HEK293 (cell line): ENCODE measurements around the gene IRF2BPL.

Source experiments
- CTCF ChIA-PET: fragments of 350-600 bp; formaldehyde crosslinking; extraction: SDS; loops from one replicate; lab custom pipeline; 2021; ENCODE audit warnings: antibody characterized with exemption; lab: Yijun Ruan, JAX
- POLR2A ChIA-PET: fragments of 300-600 bp; formaldehyde crosslinking; extraction: SDS; loops from one replicate; lab custom pipeline; 2020; ENCODE audit warnings: antibody characterized with exemption, inconsistent platforms; lab: Yijun Ruan, JAX
- H3K27ac ChIP-seq: fragments of 200-500 bp; sonication (Bioruptor generic); 2 replicates; pipeline ENCODE4 v1.5.1; 2014; ENCODE audit warnings: low read depth, low read length, control low read depth, inconsistent platforms; ENCODE audit errors: extremely low read depth
- H3K36me3 ChIP-seq, 2 experiments: fragments of 200-500 bp in 1 of 2; sonication (Bioruptor generic) in 1 of 2; 1 replicate in 1 of 2; 2 replicates in 1 of 2; pipeline ENCODE4 v1.5.1; 2014 to 2017; ENCODE audit warnings: inconsistent platforms in 2 of 2, low read length in 2 of 2; ENCODE audit not compliant: control insufficient read depth in 2 of 2, insufficient read depth in 1 of 2
- H3K4me1 ChIP-seq: fragments of 200-500 bp; sonication (Bioruptor generic); 2 replicates; pipeline ENCODE4 v1.5.1; 2014; ENCODE audit warnings: mild to moderate bottlenecking, low read length, inconsistent platforms; ENCODE audit not compliant: control insufficient read depth, insufficient read depth
- H3K4me3 ChIP-seq: 2 replicates; pipeline ENCODE4 v1.5.1; 2011; ENCODE audit warnings: low read depth, mild to moderate bottlenecking, control low read depth, low read length, moderate library complexity
- H3K9me3 ChIP-seq: fragments of 200-500 bp; sonication (Bioruptor generic); 2 replicates; pipeline ENCODE4 v1.5.1; 2014; ENCODE audit warnings: low read depth, low read length, inconsistent platforms; ENCODE audit not compliant: control insufficient read depth, insufficient read depth
- EGR2 ChIP-seq: fragments of 450-650 bp; formaldehyde crosslinking; IDR thresholded peaks from 2 replicates; pipeline ENCODE4 v1.5.1; 2016; ENCODE audit warnings: low read depth, missing biosample characterization, missing genetic modification characterization
- YY1 ChIP-seq: fragments of 450-650 bp; formaldehyde crosslinking; IDR thresholded peaks from 2 replicates; pipeline ENCODE4 v1.5.1; 2018; ENCODE audit warnings: missing biosample characterization, missing genetic modification characterization
- ZFHX2 ChIP-seq: fragments of 450-650 bp; formaldehyde crosslinking; conservative IDR thresholded peaks from 2 replicates; pipeline ENCODE4 v1.5.1; 2016; ENCODE audit warnings: missing biosample characterization, missing genetic modification characterization
- ZNF112 ChIP-seq: fragments of 450-650 bp; formaldehyde crosslinking; IDR thresholded peaks from 2 replicates; pipeline ENCODE4 v1.5.0; 2017; ENCODE audit warnings: missing biosample characterization, missing genetic modification characterization
- ZNF184 ChIP-seq: fragments of 450-650 bp; IDR thresholded peaks from 2 replicates; pipeline ENCODE4 v1.5.1; 2018; ENCODE audit warnings: missing biosample characterization, mild to moderate bottlenecking, missing genetic modification characterization
- ZNF266 ChIP-seq: fragments of 450-650 bp; formaldehyde crosslinking; IDR thresholded peaks from 2 replicates; pipeline ENCODE4 v1.5.1; 2016; ENCODE audit warnings: missing biosample characterization, missing genetic modification characterization, low read depth
- ZNF302 ChIP-seq: fragments of 450-650 bp; formaldehyde crosslinking; IDR thresholded peaks from 2 replicates; pipeline ENCODE4 v1.5.1; 2016; ENCODE audit warnings: missing biosample characterization, missing genetic modification characterization, low read depth
- ZNF366 ChIP-seq: fragments of 450-650 bp; formaldehyde crosslinking; conservative IDR thresholded peaks from 2 replicates; pipeline ENCODE4 v1.5.1; 2016; ENCODE audit warnings: missing biosample characterization, missing genetic modification characterization
- ZNF423 ChIP-seq: fragments of 450-650 bp; formaldehyde crosslinking; IDR thresholded peaks from 2 replicates; pipeline ENCODE4 v1.5.1; 2016; ENCODE audit warnings: missing biosample characterization, missing genetic modification characterization
- ZNF433 ChIP-seq: fragments of 450-650 bp; formaldehyde crosslinking; IDR thresholded peaks from 2 replicates; pipeline ENCODE4 v1.5.1; 2016; ENCODE audit warnings: missing biosample characterization, missing genetic modification characterization, low read depth

IRF2BPL gene

DNA sequence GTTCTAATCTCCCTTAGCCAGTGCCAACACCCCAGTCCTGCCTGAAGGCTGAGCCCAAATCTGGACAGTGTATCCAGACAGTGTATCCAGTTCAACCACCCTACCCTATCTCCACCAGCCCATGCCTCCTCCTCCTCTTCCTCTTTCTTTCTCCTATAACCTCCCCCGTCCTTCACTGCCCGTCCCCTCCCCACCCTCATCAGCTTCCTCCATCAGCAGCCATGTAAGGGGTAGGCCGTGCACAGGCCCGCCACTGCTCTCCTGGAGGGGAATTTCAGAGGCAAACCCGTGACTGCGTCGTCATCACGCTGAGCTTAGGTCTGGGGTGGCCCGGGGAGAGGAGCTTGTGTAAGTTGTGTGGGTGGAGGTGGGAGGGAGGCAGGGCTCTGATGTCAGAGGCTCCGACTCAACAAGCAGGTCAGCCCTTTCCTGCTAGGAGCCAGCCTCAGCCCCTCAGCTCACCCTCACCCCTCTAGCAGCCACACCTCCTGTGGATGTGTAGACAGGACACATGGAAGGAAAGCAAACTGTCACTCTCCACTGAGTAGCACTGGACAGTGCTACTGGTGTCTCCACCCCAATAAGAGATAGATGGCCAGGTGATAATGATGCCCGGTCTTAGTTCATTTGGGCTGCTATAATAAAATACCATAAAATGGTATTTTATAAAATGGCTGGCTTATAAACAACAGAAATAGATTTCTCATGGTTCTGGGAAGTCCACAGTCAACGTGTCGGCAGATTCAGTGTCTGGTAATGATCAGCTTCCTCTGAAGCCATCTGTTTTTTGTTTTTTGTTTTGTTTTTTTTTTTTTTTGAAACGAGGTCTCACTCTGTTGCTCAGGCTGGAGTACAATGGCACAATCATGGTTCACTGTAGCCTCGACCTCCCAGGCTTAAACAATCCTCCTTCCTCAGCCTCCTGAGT, 50.5 kb downstream of the IRF2BPL start (continued):
- TF ChIP-seq EGR2, result peak; percentile 79

DNA sequence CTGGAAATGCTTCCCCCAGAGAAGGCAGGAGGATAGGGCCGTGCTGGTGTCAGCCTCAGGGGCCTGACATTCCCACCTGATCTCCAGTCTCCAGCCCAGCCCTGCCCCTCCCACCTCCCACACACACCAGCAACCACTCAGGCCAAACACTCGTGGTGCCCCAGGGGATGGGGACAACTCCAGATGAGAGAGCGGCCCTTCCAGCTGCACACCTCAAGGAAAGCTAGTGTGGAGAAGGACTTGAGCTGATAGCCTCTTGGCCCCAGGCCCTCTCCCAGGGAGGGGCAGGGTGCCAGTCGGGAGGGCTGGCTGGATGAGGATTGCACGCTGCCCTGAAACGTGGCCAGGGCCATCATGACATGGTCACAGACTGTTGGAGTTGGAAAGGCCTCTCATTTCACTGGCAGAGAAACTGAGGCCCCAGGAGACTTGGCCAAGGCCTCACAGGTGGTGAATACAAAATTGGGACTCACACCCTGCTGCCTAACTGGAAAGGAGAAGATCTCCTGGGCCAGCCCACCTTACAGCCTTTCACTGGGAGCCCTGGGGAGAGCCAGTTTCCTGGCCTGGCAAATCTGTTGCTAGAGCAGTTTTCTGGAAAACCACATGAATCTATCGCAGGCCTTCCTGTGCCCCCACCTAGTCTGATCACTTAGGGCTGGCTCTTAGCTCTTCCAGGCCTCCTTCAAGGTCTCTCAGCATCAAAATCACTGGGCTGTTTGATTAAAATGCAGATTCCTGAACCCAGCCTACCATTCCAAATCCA, 52.1 kb downstream of the IRF2BPL start:
- Histone ChIP-seq H3K4me1 (no peaks in the 10 kb centered on the region), H3K27ac (no peak overlapping the region), H3K9me3 (no peaks in the 10 kb centered on the region), H3K4me3 (no peak overlapping the region), H3K36me3 (no peaks in the 10 kb centered on the region)
- CTCF ChIA-PET, result interaction anchor here (0.5 to 0.8 kb wide), 2 partner anchors 53 to 59 kb away, joined by 3 to 4 read pairs; no protein-coding TSS in a partner anchor
- POLR2A ChIA-PET, result no interaction called here
- TF ChIP-seq ZNF266 (tag by site-specific recombination) (no peak), ZNF423 (tag by site-specific recombination) (no peak), ZFHX2 (tag by site-specific recombination) (peak; percentile 82), EGR2 (0 out of 2 replicates have a peak, but pooled peaks have one; percentile 11)

DNA sequence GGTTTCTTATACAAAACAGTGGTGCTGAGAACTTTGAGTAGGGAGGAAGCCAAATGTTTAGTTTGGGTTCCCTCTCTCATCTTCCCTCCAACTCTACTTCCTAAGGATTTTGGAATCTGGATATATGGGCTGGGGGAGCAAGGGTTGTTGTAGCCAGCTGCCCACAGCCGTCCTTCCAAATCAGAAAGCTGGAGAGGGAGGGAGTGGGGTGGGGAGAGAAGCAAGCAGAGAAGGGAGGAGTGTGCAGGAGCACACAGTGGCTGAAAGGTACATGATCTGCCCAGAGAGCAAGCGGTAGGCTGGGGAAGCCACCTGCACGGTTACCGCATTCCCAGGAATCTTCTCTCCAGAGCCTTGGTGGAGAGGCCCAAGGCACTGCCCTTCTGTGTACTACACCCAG, 52.7 kb downstream of the IRF2BPL start:
- no peaks in the 10 kb centered on the region for H3K9me3 ChIP-seq
- ChIA-PET CTCF (no interaction called here), POLR2A (interaction anchor here (1.5 kb wide), 1 partner anchor 10 kb away, joined by 3 read pairs; no protein-coding TSS in a partner anchor)
- H3K36me3 ChIP-seq, result no peaks in the 10 kb centered on the region
- no peak overlapping the region for H3K4me3 ChIP-seq
- no peaks in the 10 kb centered on the region for H3K4me1 ChIP-seq
- no peak overlapping the region for H3K27ac ChIP-seq
- TF ChIP-seq ZNF302 (tag by site-specific recombination), result no peak
- no peak for TF ChIP-seq ZNF366
- no peak for TF ChIP-seq ZNF184 (tag by site-specific recombination)
- TF ChIP-seq ZNF112 (tag by site-specific recombination), result no peak

DNA sequence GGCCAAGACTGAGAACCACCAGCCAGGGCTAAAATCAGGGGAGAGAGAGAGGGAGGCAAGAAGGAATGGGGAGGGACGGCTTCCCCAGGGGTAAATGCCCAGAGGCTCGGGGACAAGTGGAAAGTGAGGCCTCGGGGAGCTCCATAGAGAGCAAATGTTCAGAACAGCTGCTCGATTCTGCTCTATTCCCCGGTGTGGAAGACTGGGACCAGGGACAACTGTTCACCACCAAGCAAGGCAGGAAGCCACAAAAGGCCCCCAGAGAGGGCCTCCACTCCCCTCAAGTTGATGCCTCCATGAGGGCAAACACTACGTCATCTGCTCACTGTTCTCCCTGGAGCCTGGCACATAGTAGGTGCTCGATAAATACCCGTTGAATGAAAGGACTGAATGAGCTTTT, 53.5 kb downstream of the IRF2BPL start:
- H3K36me3 ChIP-seq, result no peaks in the 10 kb centered on the region
- H3K4me3 ChIP-seq, result no peak overlapping the region
- H3K4me1 ChIP-seq, result no peaks in the 10 kb centered on the region; the same call in 1 of the 2 replicates
- POLR2A ChIA-PET, result interaction anchor here (1.5 kb wide), 1 partner anchor 9 kb away, joined by 3 read pairs; no protein-coding TSS in a partner anchor
- no peak overlapping the region for H3K27ac ChIP-seq
- no peaks in the 10 kb centered on the region for H3K9me3 ChIP-seq
- TF ChIP-seq ZNF433 (no peak), YY1 (tag by site-specific recombination) (no peak)
- CTCF ChIA-PET, result interaction anchor here (0.6 kb wide), 2 partner anchors 374 to 1839 kb away, joined by 3 to 4 read pairs; no protein-coding TSS in a partner anchor
